ENCODE measurements around the gene LAMA1.

The LAMA1 gene

DNA sequence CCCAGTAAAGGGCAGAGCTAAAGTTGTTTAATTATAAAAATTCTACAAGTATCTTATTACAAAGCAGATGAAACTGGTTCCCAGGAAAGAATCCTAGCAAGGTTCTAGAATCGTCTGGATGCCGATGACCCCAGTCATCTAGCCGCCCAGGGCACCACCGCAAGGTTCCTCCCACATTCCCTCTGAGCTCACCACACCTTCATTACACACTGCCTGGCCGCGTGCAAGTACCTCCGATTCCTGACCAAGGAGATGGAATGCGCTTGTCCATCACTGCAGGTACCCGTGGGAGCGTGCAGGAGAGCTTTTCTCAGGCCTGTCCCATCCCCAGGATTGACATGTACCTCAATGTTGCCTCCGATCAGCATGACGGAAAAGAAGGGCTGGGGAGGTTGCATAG is 158.5 kb downstream of the LAMA1 start:
- DNase-seq (ENCODE audit: low read depth): no peak
- in situ Hi-C loops (cut with HindIII; ENCODE audit: low sequenced_read_pairs): loop anchor here (10.0 kb wide), 1 partner anchor 206 kb away; no protein-coding TSS in a partner anchor
- TF ChIP-seq, protein P1, sequence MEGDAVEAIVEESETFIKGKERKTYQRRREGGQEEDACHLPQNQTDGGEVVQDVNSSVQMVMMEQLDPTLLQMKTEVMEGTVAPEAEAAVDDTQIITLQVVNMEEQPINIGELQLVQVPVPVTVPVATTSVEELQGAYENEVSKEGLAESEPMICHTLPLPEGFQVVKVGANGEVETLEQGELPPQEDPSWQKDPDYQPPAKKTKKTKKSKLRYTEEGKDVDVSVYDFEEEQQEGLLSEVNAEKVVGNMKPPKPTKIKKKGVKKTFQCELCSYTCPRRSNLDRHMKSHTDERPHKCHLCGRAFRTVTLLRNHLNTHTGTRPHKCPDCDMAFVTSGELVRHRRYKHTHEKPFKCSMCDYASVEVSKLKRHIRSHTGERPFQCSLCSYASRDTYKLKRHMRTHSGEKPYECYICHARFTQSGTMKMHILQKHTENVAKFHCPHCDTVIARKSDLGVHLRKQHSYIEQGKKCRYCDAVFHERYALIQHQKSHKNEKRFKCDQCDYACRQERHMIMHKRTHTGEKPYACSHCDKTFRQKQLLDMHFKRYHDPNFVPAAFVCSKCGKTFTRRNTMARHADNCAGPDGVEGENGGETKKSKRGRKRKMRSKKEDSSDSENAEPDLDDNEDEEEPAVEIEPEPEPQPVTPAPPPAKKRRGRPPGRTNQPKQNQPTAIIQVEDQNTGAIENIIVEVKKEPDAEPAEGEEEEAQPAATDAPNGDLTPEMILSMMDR (IDR thresholded peaks at IDR 0.05; ENCODE audit: low read depth, low read length, missing control alignments): no peak
- H3K4me3 ChIP-seq (ENCODE audit: low read depth, low read length): no peak overlapping the region

DNA sequence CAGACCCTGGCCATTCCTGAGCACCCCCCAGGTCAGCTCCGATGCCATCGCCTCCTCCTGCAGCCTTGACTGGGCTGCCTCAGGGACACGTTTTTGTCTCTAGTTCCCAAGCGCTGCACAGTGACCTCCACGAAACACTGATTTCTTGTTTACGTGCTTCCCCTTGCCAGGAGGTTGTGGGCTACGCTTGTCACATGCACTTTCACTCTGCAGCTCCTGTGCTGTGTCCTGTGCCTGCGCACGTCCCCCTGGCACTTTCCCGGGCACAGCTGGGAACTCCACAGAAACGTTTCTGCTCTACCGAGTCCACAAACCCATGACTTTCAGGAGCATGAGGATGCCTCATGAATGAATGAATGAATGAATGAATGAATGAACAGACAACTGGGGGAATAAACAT is 160.6 kb downstream of the LAMA1 start:
- in situ Hi-C loops (cut with HindIII; ENCODE audit: low sequenced_read_pairs): loop anchor here (10.0 kb wide), 1 partner anchor 208 kb away; no protein-coding TSS in a partner anchor
- TF ChIP-seq, protein P1 (IDR thresholded peaks at IDR 0.05; ENCODE audit: low read depth, low read length, missing control alignments): no peak

DNA sequence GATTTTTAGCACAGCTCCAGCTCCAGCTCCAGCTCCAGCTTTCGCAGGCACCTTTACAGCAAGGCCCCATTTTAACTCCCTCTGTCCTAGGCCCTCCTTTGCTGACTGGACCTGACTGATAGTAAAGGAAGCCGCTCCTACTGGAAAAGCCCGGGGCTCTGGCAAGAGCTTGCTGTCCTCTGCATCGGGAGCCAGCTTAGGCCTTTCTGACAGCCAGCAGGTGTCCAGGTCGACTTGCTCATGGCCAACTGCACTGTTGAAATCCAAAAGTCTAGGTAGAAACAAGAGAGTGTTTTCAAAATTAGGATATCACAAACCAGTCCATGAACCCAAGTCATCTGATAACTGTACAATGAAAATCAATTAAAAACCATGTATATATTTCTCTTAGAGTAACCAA is 161.1 kb downstream of the LAMA1 start:
- no peak for DNase-seq (ENCODE audit: low read depth)
- no peak overlapping the region for H3K4me3 ChIP-seq (ENCODE audit: low read depth, low read length)
- TF ChIP-seq, protein P1 (IDR thresholded peaks at IDR 0.05; ENCODE audit: low read depth, low read length, missing control alignments): no peak
- in situ Hi-C loops (cut with HindIII; ENCODE audit: low sequenced_read_pairs): loop anchor here (10.0 kb wide), 1 partner anchor 208 kb away; no protein-coding TSS in a partner anchor

More for the DNA sequence above, 160.6 kb downstream of the LAMA1 start:
- no peak overlapping the region for H3K4me3 ChIP-seq (ENCODE audit: low read depth, low read length)
- no peak for DNase-seq (ENCODE audit: low read depth)

DNA sequence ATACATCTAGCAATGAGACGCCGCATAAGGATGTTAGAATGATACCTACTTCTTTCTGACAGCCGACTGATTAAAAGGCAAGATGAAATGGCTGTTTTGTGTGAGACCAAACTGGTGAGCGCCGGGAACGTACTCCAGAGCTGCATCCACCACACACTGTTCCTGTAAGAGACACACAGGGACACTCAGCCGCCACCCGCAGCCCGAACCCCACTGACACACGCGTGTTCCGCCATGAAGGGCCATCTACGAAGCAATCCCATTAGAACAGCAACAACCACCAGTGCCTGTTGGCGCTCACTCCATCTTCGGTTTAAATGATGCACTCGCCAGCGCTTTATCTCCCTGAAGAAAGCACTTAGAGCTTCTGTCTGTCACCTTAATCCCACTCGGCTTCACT is 162.3 kb downstream of the LAMA1 start:
- TF ChIP-seq, protein P1 (IDR thresholded peaks at IDR 0.05; ENCODE audit: low read depth, low read length, missing control alignments): no peak

DNA sequence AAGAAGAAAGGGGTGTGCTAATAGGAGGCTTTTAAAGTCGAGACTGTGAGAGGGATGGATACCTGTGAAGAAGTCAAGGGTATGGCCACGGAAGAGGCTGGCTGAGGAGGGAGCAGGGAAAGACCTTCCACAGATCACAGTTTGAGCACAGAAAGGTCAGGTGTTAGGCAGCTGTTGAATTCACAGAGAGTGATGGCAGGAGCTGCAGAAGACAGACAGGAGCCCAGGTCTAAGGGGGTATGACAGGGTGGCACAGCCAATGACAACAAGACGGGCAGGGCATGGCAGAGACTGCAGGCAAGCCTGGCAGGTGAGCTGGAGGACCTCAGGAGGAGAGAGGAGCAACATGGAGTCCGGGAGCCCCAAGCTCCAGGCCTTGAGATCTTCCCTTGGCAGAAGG is 163.1 kb downstream of the LAMA1 start:
- no peak for DNase-seq (ENCODE audit: low read depth)
- in situ Hi-C loops (cut with HindIII; ENCODE audit: low sequenced_read_pairs): loop anchor here (10.0 kb wide), 1 partner anchor 210 kb away; no protein-coding TSS in a partner anchor

More for the DNA sequence above, 162.3 kb downstream of the LAMA1 start:
- in situ Hi-C loops (cut with HindIII; ENCODE audit: low sequenced_read_pairs): loop anchor here (10.0 kb wide), 1 partner anchor 209 kb away; no protein-coding TSS in a partner anchor
- DNase-seq (ENCODE audit: low read depth): no peak
- H3K4me3 ChIP-seq (ENCODE audit: low read depth, low read length): no peak overlapping the region

DNA sequence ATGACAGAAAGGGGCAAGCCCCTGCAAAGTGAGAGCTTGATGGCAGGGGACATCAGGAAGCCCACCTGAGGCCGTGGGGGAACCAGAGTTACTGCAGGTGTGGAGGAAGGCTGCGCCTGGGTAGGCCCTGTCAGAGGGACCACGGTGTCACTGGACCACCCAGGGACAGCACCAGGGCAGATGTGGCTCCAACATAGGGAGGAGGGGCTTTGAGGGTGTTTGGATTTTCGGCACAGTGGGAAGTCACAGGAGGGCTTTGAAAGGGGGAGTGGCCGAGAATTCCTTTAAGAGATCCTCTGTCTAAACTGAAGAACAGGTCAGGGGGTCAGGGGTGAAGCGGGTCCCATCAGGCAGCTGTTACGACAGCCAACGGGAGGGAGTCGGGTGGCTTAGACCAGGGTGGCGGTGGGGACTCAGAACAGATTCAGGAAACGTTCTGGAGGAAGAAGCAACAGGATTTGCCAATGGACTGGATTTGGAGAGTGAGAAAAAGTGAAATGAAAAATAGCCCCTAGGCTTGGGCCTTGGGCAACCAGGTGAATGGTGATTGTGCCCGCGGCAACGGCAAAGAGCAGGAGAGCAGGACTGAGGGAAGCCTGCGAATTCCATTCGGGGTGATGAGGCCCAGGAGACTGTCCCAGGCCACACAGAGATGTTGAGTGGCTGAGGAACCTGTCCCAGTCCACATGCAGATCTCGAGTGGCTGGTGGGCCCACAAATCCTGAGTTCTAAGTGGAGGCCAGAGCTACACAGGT is 166.1 kb downstream of the LAMA1 start:
- TF ChIP-seq, protein P1 (IDR thresholded peaks at IDR 0.05; ENCODE audit: low read depth, low read length, missing control alignments): no peak
- in situ Hi-C loops (cut with HindIII; ENCODE audit: low sequenced_read_pairs): loop anchor here (10.0 kb wide), 1 partner anchor 213 kb away; no protein-coding TSS in a partner anchor

More for the DNA sequence above, 163.1 kb downstream of the LAMA1 start:
- no peak overlapping the region for H3K4me3 ChIP-seq (ENCODE audit: low read depth, low read length)
- TF ChIP-seq, protein P1 (IDR thresholded peaks at IDR 0.05; ENCODE audit: low read depth, low read length, missing control alignments): no peak

More for the DNA sequence above, 166.1 kb downstream of the LAMA1 start:
- H3K4me3 ChIP-seq (ENCODE audit: low read depth, low read length): no peak overlapping the region
- no peak for DNase-seq (ENCODE audit: low read depth)
